Activated CD4-positive, alpha-beta T cell treated with anti-CD3 and anti-CD28 coated beads for 1 hour (primary cell): ENCODE measurements around the gene SLC38A10.

Experiments
- DNase-seq: peaks from one replicate; pipeline ENCODE4 v3.0.0-alpha.2; 2020

SLC38A10 gene

GRCh38 chr17:81295676-81296381 is 722 bp upstream of the SLC38A10 start:
- peak; percentile 37 for DNase-seq

- DNase-seq: no peak
Measured at GRCh38 chr17:81294512-81295030, 536 bp downstream of the SLC38A10 start.

- no peak for DNase-seq
Measured at GRCh38 chr17:81292450-81292849, 2.7 kb downstream of the SLC38A10 start.

- peak; percentile 64 for DNase-seq
Measured at GRCh38 chr17:81291662-81292061, 3.4 kb downstream of the SLC38A10 start.

GRCh38 chr17:81290230-81290629 is 4.9 kb downstream of the SLC38A10 start:
- DNase-seq: no peak

GRCh38 chr17:81289627-81290026 is 5.5 kb downstream of the SLC38A10 start:
- no peak for DNase-seq

- DNase-seq: no peak
Measured at GRCh38 chr17:81288715-81289114, 6.4 kb downstream of the SLC38A10 start.

GRCh38 chr17:81287741-81288430 is 7.2 kb downstream of the SLC38A10 start:
- no peak for DNase-seq

- no peak for DNase-seq
Measured at GRCh38 chr17:81287152-81287551, 8.0 kb downstream of the SLC38A10 start.

- no peak for DNase-seq
Measured at GRCh38 chr17:81286491-81287145, 8.5 kb downstream of the SLC38A10 start.

- DNase-seq: no peak
Measured at GRCh38 chr17:81285894-81286293, 9.2 kb downstream of the SLC38A10 start.

GRCh38 chr17:81285179-81285878 is 9.8 kb downstream of the SLC38A10 start:
- DNase-seq: peak; percentile 20

GRCh38 chr17:81282876-81283275 is 12.2 kb downstream of the SLC38A10 start:
- DNase-seq: no peak

- DNase-seq: no peak
Measured at GRCh38 chr17:81282141-81282540, 13.0 kb downstream of the SLC38A10 start.

- DNase-seq: no peak
Measured at GRCh38 chr17:81280571-81280970, 14.5 kb downstream of the SLC38A10 start.

- DNase-seq: no peak
Measured at GRCh38 chr17:81279278-81280275, 15.5 kb downstream of the SLC38A10 start.

- no peak for DNase-seq
Measured at GRCh38 chr17:81278831-81279230, 16.3 kb downstream of the SLC38A10 start.

- no peak for DNase-seq
Measured at GRCh38 chr17:81277946-81278693, 17.0 kb downstream of the SLC38A10 start.

- DNase-seq: no peak
Measured at GRCh38 chr17:81277421-81277820, 17.7 kb downstream of the SLC38A10 start.

- no peak for DNase-seq
Measured at GRCh38 chr17:81276781-81277180, 18.3 kb downstream of the SLC38A10 start.

- no peak for DNase-seq
Measured at GRCh38 chr17:81274471-81274855, 20.6 kb downstream of the SLC38A10 start.
